ENCODE results near the gene SIVA1.
A peak's percentile ranks its signal among the peaks of the same experiment; 100 is the strongest.

Gene SIVA1

DNA sequence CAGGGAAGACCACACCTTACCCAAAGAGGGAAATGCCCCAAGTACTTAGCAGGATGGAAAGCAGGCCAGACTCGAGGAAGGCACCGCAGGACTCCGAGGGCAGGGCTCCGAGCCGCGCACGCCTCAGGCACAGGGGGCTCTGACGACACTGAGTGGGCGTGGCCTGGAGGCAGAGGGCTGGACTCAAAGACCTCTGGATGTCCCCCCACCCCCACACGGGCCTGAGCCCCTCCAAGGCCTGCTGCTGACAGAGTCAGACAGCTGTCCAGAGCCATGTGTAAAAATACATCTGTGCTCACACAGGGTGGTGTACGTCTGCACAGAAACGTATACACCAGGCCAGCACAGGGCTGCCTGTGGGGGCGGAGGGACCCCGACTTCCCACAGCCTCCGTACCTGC lies 41.2 kb downstream of the SIVA1 start:
- H3K9me3 ChIP-seq: no peaks in the 10 kb centered on the region
- H3K27me3 ChIP-seq: no peaks in the 10 kb centered on the region
- intact Hi-C loops (cut with DNase I; ENCODE audit: low total_unique reads): no loop called here
- peaks cover 12 to 37% (median 24%) of the 10 kb centered on the region in 3 donors for H3K36me3 ChIP-seq
- TF ChIP-seq, protein P1, sequence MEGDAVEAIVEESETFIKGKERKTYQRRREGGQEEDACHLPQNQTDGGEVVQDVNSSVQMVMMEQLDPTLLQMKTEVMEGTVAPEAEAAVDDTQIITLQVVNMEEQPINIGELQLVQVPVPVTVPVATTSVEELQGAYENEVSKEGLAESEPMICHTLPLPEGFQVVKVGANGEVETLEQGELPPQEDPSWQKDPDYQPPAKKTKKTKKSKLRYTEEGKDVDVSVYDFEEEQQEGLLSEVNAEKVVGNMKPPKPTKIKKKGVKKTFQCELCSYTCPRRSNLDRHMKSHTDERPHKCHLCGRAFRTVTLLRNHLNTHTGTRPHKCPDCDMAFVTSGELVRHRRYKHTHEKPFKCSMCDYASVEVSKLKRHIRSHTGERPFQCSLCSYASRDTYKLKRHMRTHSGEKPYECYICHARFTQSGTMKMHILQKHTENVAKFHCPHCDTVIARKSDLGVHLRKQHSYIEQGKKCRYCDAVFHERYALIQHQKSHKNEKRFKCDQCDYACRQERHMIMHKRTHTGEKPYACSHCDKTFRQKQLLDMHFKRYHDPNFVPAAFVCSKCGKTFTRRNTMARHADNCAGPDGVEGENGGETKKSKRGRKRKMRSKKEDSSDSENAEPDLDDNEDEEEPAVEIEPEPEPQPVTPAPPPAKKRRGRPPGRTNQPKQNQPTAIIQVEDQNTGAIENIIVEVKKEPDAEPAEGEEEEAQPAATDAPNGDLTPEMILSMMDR (IDR thresholded peaks at IDR 0.05): no peak
- no peak for DNase-seq
- H3K27ac ChIP-seq: peak overlapping the region; percentile 58 to 75
- H3K4me3 ChIP-seq: peak overlapping the region; percentile 68 to 90
- peaks cover 0 to 80% (median 47%) of the 10 kb centered on the region in 4 donors for H3K4me1 ChIP-seq

DNA sequence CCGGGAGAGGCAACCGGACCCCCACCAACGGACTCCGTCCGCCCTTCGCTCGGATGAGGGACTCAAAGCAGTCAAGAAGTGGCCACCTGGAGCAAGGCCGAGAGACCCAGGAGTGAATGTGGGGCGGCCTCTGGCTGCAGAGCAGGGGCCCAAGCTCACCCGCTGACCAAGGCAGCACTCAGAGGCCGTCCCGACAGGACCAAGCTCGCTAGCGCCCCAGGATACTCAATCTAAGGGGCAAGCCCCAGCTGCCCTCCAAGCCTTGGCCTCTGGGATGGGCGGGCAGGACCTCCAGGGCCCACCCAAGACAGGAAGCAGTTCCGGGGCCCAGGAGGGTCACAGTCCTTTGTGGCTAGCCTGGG lies 41.7 kb downstream of the SIVA1 start:
- intact Hi-C loops (cut with DNase I; ENCODE audit: low total_unique reads): no loop called here
- peak overlapping the region; percentile 68 to 90 for H3K4me3 ChIP-seq
- H3K27ac ChIP-seq: peak overlapping the region; percentile 58 to 75
- H3K4me1 ChIP-seq: peaks cover 0 to 77% (median 49%) of the 10 kb centered on the region in 4 donors
- H3K27me3 ChIP-seq: no peaks in the 10 kb centered on the region
- H3K9me3 ChIP-seq: no peaks in the 10 kb centered on the region
- TF ChIP-seq, protein P1 (IDR thresholded peaks at IDR 0.05): no peak
- peaks cover 12 to 32% (median 22%) of the 10 kb centered on the region in 3 donors for H3K36me3 ChIP-seq
- no peak for DNase-seq

DNA sequence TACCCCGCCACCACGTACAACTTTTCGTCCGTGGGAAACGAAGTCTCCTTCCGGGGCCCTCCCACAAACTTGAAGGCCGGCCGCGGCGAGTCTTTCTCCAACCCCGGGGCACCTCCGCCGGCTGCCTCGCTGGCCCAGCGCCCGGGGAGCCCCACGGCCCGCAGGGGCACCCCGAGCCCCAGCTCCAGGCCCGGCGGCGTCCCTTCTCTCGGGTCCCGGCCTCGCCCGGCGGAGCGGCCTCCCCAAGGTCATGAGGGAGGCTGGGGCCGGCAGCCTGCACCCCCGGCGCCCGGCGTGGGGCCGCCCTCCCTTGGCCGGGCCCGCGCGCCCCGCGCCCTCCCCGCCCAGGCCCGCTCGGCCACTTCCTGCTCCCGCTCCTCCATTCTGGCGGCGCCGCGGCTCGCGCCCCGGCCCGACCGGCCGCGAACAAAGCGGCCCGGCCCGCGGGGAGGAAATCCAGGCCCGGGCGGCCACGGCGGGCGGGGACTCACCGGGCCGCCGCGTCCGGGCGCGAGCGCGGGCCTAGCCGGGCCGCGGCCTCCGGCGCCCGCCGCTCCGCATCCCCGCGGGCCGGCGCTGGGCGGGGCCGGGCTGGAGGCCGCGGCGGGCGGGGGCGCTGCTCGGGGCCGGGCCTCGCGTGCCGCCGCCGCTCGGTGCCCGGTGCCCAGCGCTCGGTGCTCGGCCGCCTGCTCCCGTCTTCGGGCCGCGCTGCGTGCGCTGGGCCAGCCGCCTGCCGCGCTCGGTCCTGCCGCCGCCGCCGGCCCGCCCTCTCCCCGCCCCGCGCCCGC lies 42.2 kb downstream of the SIVA1 start, which contains the start of gene AKT1:
AKT1 (minus strand) TSS at position 756 of the 788 bp plus-strand sequence. CDS start 3,105 bp downstream, outside the sequence.
- intact Hi-C loops (cut with DNase I; ENCODE audit: low total_unique reads): no loop called here
- Histone ChIP-seq H3K9me3 (no peaks in the 10 kb centered on the region), H3K27me3 (no peaks in the 10 kb centered on the region), H3K36me3 (peaks cover 6 to 26% (median 16%) of the 10 kb centered on the region in 3 donors), H3K27ac (peak within 1 kb of the TSS; percentile 83 to 100), H3K4me3 (peak within 1 kb of the TSS; percentile 68 to 90), H3K4me1 (peaks cover 0 to 77% (median 54%) of the 10 kb centered on the region in 4 donors)
- no peak for DNase-seq
- TF ChIP-seq, protein P1 (IDR thresholded peaks at IDR 0.05): no peak

GRCh38 chr14:104795781-104796686 lies 43.1 kb downstream of the SIVA1 start:
- Histone ChIP-seq H3K27me3 (no peaks in the 10 kb centered on the region), H3K36me3 (peaks cover 0 to 18% (median 8%) of the 10 kb centered on the region in 3 donors), H3K9me3 (no peaks in the 10 kb centered on the region), H3K4me3 (peak overlapping the region; percentile 60 to 90), H3K27ac (peak overlapping the region; percentile 83 to 100), H3K4me1 (peaks cover 0 to 72% (median 53%) of the 10 kb centered on the region in 4 donors)
- no peak for DNase-seq
- intact Hi-C loops (cut with DNase I; ENCODE audit: low total_unique reads): no loop called here
- TF ChIP-seq, protein P1 (IDR thresholded peaks at IDR 0.05): no peak

- peak overlapping the region; percentile 83 to 100 for H3K27ac ChIP-seq
- DNase-seq: no peak
- TF ChIP-seq, protein P1 (IDR thresholded peaks at IDR 0.05): no peak
Observed at GRCh38 chr14:104796687-104797081, 43.7 kb downstream of the SIVA1 start.

More at GRCh38 chr14:104796687-104797081, 43.7 kb downstream of the SIVA1 start:
- Histone ChIP-seq H3K27me3 (no peaks in the 10 kb centered on the region), H3K4me1 (peaks cover 5 to 72% (median 54%) of the 10 kb centered on the region in 4 donors), H3K9me3 (no peaks in the 10 kb centered on the region), H3K36me3 (peaks cover 0 to 11% (median 3%) of the 10 kb centered on the region in 3 donors), H3K4me3 (no peak overlapping the region)
- intact Hi-C loops (cut with DNase I; ENCODE audit: low total_unique reads): no loop called here

Measured in tibial artery (tissue), 4 donors.